HG03025 (cell line): Measurements from ENCODE around the gene EIF5.

ENCODE experiments used
- ATAC-seq: cut with Tn5 transposase; IDR thresholded peaks from one replicate; pipeline ENCODE4 v1.9.1; 2021; ENCODE audit warnings: mild to moderate bottlenecking, moderate library complexity; ENCODE audit not compliant: unreplicated experiment, low FRiP score

EIF5 gene

DNA sequence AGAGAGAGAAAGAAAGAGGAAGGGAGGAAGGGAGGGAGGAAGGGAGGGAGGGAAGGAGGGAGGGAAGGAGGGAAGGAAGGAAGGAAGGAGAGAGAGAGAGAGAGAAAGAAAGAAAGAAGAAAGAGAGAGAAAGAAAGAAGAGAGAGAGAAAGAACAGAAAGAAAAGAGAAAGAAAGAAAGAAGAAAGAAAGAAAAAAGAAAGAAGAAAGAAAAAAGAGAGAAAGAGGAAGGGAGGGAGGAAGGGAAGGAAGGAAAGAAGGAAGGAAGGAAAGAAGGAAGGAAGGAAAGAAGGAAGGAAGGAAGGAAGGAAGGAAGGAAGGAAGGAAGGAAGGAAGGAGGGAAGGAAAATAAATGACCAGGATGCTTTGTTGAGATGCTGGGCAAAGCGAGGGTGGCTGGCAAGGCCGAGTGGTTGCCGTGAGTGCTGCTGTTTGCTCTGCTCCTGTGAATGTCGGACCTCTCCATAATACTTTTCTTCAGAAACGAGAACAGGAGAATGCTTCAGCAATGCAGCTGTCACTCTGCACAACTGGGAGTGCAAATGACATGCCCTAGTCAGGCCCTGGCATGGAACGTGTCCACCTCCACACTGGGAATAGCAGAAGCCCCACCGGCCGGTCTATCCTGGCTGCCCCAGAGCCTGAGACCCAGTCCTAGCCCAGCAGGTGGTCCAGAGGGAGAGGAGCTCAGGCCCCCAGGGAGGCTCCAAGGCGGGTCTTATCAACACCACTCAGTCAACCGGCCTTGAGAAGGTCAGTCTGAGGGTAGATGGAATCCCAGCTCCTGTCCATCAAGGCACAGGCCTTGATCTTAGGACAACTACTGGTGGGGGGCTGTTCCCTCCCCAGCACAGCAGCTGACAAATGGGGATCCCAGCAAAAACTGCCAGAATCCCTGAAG lies 25.1 kb upstream of the EIF5 start:
- ATAC-seq = no peak

DNA sequence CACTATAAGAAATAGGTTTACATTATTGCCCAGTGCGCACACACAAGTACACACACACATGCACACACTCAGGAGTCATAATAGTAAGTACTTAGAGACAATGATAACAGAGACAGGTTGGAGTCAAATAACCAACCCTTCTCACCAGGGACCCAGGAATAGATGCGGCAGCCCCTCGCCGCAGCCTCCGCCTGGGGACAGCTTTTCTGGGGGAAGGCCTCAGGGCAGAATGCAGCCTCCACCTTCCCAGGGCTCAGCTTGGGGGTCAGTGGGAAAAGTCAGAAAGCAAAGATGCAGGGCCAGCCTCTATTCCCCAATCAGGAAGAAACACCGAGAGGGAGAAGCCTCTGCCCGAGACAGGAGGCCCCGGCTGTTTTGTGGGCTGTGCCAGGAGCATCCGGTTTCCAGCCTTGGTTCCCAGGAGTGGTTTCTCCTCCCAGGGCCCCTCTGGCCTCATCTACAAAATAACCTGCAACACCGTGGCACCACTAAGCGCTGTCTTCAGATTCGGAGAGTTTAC lies 23.4 kb upstream of the EIF5 start:
- ATAC-seq = no peak

DNA sequence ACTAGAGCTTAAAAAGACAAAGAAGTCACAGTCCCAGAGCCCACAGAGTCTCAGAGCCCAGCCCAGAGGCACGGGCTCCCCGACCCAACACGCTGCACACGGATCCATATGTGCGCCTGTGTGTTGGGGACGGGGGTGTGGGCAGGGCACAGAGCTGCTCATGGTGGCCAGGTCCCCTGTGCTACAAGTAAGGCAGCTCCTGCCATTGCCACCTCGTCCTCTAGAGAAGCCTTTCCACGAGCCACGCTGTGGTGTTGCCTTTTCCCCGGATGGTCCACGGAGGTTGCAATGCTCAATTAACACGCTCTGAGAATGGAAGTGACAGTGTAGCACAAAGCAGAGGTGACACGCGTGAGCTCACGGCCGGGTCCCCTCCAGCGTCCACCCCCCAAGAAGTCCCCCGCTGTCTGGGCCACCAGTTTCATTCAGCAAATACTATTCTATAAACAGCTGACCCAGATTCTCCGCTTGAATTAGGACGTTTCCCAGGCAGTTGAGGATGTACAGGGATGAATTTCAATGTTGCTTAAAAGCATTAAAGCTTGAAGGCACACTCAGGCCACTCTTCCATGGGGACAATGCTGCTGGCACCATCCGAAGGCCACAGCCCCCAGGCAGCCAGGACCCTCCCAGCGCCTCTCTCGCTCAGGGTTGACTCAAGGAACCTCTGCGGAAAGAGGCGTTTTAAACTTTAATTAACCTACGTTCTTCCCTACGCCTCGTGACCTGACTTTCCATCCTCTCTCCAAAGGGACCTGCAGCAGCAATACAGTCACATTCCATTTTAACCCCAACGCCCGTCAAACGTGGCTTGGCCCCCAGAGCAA lies 22.7 kb upstream of the EIF5 start:
- ATAC-seq = no peak

DNA sequence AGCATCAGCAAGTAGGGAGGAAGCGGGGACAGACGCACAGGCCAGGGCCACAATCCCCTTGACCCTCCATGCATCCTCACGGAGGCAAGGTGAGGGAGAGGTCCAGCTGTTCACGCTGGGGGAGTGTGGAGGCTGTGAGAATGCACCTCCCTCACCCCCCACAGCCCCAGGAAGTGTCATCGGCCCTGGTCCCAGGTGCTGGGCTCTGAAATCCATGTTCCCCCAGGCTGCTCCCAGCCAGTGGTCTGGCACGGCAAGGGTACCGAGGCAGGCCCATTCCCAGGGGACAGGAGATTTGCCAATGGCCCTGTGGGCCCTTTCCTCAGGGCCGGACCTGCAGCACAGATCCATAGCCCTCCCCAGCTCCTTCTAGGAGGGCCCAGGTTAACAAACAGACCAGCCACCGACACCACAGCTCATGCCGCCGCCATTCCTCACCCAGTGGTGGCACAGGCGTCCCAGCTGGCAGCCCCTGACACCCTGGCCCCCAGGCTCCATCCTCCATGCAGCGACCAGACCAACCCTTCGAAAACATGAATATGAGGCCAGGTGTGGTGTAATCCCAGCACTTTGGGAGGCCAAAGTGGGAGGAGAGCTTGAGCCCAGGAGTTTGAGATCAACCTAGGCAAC lies 21.9 kb upstream of the EIF5 start:
- no peak for ATAC-seq

DNA sequence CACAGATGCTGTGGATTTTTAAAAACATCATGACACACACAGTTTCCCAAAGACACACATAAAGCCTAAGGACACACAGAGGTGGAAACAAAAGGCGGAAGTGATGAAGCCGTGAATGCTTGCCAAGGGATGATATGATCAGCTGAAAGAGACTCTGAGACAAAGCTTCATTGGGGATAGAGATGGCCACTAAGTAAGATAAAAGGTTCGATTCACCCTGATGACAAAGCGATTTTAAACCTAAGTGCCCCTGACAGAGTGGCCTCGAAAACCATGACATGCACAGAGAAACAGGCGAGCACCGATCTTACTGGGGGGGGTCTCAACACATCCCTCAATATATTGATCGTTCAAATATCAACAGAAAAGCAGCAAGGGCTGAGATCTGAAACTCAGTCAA lies 20.3 kb upstream of the EIF5 start:
- ATAC-seq = no peak

DNA sequence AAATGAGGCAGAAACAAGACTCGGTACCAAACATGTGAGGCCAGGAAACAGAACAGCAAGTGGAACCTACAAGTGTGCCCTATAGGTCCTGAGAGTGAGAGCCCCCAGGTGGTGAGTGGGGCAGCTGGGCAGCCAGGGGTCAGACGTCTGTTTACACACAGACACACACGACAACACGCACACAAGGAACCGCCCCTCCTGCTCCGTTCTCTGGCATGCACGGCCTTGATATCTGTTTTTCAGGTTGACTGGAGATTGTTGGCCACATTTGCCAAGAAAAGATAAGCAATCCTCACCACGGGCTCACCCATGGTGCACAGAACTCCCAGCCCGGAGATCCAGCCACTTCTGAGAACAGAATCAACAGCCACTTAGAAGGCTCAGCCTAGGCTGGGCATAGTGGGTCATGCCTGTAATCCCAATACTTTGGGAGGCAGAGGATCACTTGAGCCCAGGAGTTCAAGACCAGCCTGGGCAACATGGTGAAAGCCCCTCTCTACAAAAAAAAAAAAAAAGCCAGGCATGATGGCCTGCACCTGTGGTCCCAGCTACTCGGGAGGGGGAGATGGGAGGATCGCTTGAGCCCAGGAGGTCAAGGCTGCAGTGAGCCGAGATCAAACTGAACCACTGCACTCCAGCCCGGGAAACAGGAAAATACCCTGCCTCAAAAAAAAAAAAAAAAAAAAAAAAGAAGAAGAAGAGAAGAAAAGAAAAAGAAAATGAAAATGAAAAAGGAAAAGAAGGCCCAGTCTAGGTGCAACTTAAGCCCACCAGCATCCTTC lies 19.4 kb upstream of the EIF5 start:
- no peak for ATAC-seq

DNA sequence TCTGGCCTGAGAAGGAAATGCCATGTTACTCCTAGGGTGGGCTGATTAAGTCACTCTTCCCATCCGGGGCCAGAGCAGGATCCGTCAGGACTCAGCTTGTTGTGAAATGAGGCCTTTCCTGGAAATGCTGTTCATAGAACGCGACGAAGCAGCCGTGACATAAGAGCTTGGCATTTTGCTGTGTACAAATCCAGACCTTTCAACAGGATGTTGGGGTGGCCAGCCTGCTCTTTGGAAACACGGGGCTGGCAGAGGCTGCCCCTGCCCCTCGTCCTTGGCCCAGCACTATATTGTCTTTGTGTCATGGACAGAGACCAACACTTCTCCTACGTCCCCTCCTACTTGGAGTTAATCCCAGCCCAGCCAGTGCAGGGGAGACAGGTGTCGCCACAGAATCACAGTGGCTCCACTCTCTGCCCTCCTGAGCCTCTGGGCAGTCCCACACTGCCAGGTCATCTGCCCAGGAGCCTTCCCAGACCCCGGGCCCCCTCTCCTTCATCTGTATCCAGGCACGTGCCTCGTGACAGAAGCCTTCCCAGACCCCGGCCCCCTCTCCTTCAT lies 18.6 kb upstream of the EIF5 start:
- no peak for ATAC-seq

DNA sequence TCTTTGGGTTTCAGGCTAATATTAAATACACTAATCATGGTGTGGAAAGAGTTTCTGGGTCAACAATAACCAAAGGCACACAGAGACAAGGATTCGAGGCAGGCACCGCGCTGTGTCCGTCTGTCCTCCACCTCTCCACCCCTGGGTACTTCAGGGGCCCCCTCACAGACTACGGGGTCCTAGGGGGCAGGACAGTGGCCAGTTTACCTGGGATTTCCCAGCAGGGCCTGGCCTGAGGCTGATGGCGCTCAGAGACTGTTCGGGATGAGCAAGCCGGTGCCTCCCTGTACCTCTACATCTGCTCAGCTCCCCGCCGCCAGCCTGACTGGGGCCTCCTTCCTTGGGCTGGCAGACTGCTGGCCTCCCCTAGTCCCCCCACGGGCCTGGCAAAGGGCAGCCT lies 18.1 kb upstream of the EIF5 start:
- ATAC-seq = no peak

DNA sequence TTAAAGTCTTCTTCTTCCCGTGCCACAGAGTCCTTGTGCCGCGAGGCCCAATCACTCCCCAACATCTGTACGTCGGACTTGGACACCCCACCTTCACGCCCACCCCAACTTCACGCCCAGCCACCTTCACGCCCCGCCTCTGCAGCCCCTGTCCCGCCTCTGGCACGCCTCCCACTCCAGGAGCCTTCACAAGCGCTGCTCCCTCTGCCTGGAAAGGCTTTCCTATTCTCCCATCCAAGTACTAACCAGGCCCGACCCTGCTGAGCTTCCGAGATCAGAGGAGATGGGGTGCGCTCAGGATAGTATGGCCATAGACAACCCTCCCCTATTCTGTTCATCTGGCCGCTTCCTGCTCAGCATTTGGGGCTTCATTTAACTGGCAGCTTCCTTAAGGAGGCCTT lies 17.3 kb upstream of the EIF5 start:
- ATAC-seq = no peak

DNA sequence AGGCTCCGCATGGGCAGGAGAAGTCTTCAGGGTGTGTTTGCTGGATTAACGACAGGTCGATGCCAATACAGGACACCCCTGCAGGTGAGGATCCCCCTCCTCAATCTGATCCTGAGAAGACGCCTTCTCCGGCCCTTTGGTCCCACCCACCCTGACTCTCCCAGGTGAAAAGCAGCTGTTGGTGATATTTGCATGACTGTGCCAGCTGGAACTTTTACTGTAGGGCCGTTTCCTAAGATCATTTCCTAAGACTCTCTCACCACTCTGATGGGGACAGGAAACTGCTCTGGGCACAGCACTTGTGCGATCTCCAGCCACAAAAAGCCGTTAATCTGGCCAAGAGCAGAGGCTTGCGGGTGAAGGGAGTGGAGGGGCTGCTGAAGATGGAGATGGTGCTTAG lies 16.8 kb upstream of the EIF5 start:
- no peak for ATAC-seq

DNA sequence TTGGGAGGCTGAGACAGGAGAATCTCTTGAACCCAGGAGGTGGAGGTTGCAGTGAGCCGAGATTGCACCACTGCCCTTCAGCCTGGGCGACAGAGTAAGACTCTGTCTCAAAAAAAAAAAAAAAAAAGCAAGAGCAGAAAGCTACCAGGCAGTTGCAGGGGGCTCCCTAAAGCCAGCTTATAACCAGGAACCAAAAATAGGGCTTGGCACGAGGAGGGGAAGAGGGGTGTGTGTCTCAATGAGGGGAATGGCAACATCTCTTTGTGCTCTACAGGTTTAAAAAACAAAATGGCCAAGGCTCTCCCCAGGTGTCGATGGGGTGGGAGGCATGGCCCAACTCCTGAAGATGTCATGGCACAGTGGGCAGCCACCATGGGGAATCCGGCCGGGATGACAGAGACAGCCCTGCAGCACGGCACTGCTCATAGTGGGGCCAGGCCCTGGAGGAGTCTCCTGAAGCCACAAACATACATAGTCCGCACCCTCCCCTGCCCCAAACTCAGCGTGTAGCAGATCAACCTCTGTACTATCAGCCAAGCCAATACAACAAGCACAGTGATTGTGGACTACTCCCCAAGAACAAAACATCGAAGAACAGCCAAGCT lies 16.0 kb upstream of the EIF5 start:
- ATAC-seq = no peak

DNA sequence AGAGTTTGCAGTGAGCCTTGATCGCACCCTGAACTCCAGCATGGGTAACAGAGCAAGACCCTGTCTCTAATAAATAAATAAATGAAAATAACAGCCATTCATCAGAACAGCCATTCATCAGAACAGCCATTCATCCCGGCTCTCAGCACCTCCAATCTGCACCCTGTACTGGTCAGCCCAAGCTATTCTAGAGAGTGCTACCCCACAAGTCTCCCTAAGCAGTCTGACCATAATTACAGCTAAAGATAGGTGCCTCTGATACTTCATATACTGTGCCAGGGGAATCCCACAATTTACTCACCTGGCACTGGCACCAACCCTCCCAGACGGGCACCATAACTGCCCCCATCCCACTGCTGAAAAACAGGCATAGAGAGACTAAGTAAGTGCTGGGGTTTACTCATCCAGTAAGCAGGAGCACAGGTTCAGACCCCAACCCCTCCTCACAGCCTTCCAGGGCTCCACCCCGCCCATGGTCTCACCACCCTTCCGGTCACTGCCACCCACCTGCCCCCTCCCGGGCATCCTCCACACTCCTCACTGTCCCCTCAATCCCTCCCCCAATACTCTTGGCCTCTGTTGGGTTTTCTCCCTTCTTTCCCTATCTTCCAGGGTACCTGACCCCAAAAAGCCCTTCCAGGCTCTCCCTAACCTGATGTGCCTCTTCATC lies 15.2 kb upstream of the EIF5 start:
- peak; percentile 34 for ATAC-seq

DNA sequence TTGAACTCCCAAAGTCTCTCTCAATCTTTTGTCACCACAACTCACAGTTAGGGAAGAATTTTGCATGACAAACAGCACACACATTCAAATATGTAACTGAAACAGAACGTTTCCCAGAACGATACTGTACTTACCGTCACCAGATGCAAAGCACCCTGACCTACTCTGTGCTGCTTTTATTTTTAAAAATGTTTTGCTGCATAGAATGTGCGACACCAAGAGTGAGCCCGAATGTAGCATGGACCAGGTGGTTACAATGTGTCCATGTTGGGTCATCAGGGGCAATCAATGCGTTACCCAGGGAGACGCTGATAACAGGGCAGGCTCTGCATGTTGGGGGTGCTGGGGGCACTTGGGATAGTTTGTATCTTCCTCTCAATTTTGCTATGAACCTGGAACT lies 14.6 kb upstream of the EIF5 start:
- ATAC-seq = peak; percentile 60

DNA sequence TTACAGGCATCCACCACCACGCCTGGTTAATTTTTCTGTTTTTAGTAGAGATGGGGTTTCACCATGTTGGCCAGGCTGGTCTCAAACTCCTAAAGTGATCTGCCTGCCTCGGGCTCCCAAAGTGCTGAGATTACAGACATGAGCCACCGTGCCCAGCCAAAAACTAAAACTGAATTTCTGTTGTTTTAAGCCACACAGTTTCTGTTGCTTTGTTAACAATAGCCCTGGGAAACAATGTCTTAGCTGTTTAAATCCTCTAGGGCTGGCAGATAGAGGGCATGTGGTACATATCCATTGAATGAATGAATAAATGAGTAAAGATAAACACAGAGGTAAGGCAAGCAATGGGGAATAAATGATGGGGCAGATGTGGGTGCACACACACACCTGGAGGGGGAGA lies 8.0 kb upstream of the EIF5 start:
- ATAC-seq = no peak

DNA sequence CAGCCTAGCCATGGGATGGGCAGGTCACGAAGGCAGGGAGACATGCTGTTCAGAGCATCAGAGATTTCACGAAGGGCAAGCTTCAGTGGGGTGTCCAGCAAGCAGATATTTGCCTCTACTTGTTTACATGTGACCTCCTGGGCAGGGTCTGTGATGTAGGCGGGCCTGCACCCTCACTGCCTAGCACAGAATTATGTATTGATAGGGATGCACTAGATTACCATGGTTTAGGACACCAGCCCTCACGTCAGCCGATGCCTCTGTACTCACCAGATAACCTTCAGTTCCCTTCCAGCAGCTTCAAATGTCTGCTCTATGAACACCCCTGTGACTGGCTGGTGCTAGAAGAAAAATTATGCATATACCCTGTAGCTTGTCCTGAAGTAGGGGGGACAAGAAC lies 5.1 kb upstream of the EIF5 start:
- ATAC-seq = no peak

DNA sequence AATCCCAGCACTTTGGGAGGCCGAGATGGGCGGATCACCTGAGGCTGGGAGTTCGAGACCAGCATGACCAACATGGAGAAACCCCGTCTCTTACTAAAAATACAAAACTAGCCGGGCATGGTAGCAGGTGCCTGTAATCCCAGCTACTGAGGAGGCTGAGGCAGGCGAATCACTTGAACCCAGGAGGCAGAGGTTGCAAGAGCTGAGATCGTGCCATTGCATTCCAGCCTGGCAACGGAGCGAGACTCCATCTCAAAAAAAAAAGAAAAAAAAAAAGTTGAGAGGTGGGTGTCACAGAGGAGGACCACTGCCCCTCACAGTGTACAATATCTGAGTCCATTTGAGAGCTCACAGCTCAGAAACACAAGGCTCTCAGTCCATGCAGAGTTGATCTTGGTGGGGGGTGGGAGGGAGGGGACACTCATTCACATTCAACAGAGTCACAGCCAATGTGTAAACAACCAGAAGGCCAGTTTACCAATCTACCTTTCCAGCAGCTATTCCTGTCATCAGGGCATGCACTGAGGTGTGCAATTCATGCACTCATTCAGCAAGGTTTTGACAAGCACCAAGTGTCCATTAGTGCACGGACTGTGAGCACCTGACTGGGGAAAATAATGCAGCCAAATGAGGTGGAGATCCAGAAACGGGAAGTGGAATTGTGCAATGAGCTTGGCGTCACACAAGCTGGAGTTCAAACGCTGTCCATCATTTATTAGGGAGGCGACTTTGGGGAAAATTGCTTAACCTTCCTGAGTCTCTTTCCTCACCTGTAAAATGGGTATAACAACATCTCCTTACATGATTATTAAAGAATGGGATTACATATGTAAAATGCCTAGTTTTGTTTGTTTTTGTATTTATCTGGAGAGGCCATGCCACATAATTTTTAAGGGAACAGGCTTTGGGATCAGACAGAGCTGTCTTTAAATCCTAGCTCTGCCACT lies 4.4 kb upstream of the EIF5 start:
- ATAC-seq = no peak

DNA sequence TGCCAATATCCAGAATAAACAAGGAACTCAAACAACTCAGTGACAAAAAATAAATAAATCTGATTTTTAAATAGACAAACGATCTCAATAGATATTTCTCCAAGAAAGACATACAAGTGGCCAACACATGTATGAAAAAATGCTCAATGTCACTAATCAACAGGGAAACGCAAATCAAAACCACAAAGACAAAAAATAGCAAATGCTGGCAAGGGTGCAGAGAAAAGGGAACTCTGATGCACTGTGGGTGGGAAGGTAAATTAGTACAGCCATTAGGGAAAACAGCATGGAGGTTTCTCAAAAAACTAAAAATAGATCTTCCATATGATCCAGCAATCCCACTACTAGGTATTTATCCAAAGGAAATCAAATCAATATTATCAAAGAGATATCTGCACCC lies 3.5 kb upstream of the EIF5 start:
- no peak for ATAC-seq
